ENCODE measurements around the gene CAVIN2.

The CAVIN2 gene, protein sequence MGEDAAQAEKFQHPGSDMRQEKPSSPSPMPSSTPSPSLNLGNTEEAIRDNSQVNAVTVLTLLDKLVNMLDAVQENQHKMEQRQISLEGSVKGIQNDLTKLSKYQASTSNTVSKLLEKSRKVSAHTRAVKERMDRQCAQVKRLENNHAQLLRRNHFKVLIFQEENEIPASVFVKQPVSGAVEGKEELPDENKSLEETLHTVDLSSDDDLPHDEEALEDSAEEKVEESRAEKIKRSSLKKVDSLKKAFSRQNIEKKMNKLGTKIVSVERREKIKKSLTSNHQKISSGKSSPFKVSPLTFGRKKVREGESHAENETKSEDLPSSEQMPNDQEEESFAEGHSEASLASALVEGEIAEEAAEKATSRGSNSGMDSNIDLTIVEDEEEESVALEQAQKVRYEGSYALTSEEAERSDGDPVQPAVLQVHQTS

DNA sequence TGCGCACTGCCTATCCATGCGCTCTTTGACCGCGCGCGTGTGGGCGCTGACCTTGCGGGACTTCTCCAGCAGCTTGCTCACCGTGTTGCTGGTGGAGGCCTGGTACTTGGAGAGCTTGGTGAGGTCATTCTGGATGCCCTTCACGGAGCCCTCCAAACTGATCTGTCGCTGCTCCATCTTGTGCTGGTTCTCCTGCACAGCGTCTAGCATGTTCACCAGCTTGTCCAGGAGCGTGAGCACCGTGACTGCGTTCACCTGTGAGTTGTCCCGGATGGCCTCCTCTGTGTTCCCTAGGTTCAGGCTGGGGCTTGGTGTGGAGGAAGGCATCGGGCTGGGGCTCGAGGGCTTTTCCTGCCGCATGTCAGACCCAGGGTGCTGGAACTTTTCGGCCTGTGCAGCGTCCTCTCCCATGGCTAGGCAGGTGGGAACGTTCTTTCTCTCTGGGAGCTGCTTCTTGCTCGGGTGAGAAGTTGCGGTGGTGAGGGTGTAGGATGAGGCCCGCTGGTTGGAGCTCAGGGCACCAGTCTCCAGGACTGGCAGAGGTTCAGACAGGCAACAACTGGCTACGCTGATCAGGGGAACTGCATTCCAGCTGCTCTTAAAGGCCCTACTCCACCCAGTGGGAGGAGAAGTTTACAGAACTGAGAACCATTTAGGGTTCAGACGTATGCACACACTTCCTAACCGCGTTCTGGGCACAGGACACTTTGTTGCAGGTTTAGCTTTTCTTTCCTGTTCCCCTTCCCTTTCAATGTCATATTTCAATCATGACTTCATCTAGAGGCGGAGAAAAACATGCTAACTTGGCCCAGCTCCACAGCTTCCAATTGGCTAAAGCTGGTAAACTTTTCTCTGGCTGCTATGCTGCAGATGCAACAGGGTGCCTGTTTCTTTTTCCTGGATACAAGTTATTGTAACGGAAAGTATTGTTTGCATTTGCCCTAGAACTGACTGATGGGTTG is at the start of gene CAVIN2:
CAVIN2 (minus strand) TSS at position 574 of the 962 bp plus-strand sequence; CDS start at position 411, 163 bp downstream.
- DNase-seq (ENCODE audit: low read depth) = peak; percentile 66

DNA sequence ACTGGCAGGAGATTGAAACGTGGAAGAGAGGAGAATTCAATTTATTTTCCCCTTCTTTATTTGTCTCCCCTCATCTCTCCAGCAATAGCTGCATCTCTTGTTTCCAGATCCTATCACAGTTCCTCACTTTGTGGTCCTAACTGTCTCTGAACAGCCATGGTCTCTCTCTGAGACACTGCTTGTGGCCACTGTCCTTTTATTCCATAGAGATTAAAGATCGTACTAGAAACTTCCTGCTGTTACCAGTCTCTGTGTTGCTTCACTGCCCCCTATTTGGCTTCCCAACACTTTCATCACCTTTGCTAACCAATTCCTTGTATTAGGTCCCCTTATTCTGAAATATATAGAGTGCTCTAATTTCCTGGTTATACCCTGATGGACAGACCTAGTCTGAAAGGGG is 48.9 kb upstream of the CAVIN2 start:
- DNase-seq (ENCODE audit: low read depth) = no peak

DNA sequence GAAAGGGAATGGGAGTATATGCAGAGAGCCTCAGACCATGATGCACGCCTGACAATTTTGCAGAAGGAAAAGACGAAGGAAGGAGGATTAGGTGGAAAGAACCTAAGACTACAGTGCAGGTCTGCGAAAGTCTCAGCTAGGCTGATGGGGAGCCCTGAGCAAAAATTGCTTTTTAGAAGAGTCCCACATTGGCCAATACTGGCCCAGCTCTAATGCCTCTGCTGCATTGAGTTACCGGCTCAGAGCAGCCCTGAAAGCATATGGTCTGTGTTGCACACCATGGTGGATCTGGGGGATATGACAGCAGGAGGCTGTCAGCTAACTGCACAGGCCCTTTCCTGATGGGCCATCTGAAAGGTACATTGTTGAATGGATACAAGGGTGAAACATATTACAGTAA is 48.3 kb upstream of the CAVIN2 start:
- DNase-seq (ENCODE audit: low read depth) = no peak

DNA sequence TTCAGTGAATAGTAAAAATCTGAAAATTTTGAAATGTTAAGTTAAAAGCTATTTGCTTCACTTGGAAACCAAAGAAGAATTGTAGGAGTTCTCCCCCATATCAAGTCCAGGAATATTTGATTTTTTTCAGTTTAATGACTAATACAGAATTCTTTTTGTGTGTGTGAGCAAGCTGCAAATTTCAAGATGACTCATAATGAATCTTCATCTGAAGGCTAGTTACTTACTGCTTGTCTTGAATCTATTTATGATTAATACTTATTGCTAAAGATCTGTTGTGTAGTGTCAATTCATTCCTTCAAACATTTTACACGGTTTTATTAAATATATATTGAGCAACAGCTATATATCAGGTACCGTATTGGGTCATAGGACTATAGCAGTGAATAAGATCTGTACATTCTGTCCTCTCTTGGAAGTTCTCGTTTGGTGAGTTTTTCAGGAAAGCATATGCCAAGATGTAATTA is 47.8 kb upstream of the CAVIN2 start:
- DNase-seq (ENCODE audit: low read depth) = no peak

DNA sequence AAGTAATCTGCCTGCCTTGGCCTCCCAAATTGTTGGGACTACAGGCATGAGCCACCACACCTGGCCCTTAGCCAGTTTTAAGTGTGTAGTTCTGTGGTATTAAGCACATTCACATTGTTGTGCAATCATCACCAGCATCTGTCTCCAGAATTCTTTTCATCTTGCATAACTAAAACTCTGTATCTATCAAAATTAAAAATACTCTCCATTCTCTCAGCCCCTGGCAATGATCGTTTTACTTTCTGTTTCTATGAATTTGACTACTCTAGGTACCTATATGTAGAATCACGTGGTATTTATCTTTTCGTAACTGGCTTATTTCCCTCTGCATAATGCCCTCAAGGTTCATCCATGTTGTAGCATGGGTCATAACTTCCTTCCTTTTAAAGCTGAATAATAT is 45.5 kb upstream of the CAVIN2 start:
- DNase-seq (ENCODE audit: low read depth) = no peak

DNA sequence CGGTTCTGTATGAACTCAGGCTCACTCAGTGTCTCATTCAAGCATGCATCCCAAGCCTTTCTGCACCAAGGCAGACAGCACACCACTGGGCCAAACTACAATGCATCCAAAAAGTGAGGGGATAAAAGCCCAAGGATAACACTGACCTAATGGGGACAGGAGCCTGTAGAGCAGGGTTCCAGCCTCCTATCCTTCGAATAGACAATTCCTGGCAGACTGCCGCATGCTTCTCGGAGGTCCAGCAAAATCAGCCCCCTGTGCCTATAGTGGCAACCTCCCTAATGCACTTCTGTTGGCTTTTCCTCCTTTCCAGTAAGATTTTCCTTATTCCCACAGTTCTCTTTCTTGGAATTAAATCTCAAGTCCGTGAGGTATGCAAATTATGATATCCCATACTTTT is 44.8 kb upstream of the CAVIN2 start:
- DNase-seq (ENCODE audit: low read depth) = no peak

DNA sequence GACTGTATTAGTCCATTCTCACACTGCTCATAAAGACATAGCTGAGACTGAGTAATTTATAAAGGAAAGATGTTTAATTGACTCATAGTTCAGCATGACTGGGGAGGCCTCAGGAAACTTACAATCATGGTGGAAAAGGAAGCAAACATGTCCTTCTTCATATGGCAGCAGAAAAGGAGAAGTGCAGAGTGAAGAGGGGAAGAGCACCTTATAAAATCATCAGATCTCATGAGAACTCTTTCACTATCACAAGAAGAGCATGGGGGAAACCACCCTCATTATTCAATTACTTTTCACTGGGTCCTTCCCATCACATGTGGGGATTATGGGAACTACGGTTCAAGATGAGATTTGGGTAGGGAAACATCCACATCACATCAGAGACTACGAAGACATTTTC is 43.0 kb upstream of the CAVIN2 start:
- DNase-seq (ENCODE audit: low read depth) = no peak

DNA sequence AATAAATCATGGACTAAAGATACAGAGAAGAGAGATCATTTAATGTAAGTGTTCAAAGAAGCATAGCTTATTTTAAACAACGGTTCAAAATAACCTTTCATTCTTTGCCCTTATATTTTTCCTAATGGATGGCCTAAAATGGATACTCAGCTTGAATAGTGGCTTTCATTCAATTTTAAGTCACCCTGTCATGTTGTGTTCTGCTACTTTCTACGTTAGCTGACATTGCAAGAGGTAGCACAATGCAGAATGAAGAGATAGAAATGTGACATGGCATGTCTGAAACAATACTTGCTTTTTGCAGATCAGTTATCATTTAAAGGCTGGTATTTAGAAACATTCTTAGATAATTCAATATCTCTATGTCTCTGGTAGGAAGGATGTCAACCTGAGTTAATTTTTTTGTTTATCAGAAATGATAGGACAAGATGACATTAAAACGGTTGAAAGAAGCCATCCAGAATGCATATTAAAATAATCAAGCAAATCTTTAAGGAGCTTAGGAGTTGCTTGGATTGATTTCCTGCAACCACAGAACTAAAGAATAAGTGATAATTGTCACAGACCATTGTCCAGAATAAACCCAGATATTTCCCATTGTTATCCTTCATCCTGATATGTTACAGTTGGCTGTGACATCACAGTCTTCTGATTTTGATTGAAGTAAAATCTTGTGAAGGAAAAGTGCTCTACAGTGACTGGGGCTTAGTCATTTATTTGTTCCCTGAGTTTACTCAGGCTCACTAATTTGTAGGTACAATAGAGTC is 41.7 kb upstream of the CAVIN2 start:
- DNase-seq (ENCODE audit: low read depth) = no peak

DNA sequence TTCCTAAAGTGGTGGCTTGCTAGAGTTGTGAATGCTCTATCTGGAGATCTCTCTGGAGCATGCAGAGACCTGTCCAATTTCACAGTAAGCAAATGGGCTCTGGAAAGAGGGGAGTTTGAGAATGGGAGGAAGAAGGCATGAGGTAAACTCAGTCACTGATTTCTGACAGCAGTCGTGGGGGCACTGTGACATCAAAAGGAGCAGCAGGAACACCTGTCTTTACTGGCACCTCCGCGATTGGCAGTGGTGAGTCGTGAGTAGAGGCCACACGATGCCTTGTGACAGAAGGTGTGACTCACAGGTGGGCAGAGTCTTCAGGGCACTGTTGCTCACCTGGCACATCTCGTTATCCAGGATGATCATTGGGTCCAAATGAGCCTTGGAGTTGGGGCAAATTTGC is 38.8 kb upstream of the CAVIN2 start:
- no peak for DNase-seq (ENCODE audit: low read depth)

DNA sequence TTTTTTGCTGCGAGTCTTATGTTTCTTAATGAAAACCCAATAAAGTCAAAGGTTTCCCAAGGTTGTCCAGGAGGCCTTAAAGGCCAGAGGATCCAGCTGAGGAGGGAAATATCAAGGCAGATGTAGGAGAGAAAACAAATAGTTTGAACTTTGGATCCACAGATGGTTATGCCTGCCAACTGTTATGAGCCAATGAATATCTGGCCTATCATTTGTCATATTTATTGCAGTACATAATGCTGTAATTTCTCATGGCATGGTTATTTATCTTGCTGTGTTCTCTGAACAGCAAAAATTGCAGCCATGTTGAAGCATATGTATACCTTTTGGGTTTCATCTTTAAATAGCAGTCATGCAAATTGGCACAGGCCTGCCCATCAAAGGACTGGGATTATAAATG is 38.2 kb upstream of the CAVIN2 start:
- DNase-seq (ENCODE audit: low read depth) = no peak

DNA sequence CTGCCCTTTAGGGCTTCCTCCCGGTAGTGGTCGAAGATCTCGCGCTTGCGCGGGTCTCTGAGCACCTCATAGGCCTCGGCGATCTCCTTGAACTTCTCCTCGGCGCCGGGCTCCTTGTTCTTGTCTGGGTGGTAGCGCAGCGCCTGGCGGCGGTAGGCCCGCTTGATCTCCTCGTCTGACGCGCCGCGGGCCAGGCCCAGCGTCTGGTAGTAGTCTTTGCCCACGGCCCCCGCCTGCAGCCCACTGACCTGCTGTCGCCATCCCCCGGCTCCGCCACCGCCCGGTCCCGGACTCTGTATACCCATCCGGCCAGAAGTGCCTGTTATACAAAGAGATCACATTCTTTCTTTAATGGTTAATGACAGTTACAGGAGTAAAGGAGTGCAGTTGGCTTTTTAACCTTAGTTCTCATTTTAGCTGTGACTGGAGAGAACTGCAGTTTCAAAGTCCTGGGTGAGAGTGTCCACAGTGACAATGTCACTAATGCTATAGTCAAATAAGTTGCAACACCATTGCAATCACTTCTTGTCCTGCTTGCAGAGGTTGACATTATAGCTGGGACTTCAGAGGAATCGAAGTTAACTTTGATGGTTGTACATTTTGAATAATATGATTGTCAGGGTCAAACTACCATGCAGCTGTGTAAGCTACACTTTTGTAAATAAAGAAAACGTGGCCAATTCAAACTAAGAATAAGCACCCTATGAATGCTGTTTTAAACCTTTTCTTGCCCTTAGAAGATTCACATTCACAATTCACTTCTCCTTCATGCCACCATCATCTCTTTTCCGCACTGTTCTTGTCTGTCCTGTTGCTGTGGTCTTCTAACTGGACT is 35.3 kb upstream of the CAVIN2 start:
- DNase-seq (ENCODE audit: low read depth) = no peak

DNA sequence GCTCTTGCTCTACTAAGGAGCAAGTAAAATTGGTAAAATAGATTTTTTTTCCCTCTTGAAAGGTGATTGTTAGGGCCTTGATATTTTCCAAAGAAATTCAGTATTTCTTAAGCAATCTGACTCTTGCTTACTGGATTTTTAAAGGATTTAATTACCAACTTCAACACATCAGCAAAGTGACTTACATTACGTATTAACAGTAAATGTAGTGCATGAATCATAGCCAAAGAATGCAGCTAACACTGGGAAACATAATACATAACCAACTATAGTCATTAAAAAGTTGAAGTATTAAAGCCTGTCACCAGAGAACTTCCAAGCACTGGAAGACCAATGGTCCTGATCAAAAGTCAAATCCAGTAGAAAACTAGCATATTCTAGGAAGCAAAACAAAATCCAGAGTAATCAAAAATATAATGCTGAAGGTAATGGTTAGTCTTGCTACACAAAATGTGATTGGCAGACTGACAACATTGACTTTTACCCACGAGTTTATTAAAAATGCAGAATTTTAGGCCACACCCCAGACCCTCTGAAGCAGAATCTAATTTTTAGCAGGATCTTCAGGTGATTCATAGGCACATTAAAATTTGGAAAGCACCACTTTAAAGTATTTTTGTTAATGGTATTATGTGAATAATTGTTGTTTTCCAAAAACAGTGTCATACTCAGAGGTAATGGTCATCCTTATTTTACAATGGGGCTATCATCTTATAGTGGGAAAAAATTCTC is 31.8 kb upstream of the CAVIN2 start:
- no peak for DNase-seq (ENCODE audit: low read depth)

DNA sequence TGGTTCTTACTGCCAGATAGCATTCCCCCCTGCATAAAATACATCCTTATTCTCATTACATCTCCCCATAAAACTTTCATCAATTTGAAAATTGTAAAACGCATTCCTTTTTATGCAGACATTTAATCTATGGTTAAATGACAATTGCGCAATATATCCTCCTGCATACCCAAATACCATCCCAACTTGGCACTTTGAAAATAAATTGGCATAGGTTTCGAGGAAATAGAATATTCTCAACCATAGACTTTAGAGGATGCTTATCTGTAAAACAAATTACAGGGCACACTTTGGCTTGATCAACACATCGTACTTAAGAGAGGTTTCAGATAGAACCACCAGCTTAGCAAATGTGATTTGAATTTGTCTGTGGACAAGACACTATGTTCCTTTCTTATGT is 31.0 kb upstream of the CAVIN2 start:
- no peak for DNase-seq (ENCODE audit: low read depth)

DNA sequence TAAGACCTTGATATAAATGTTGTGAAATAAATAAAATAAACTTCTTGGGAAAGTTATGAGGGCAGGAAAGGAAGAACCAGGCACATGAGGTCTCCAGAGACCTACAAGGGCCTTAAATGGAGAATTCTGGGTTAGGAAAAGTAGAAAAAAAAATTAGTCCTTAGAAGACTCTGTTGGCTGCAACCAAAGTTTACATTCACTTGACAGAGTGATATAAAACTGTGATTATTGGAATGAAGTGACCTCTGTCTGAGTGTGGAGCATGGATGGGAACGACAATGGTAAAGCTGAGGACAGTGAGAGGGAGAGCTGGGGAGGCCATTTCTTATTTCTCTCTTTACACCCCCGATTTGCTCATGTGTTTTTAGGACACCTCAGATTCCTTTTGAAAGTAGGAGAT is 29.0 kb upstream of the CAVIN2 start:
- no peak for DNase-seq (ENCODE audit: low read depth)

DNA sequence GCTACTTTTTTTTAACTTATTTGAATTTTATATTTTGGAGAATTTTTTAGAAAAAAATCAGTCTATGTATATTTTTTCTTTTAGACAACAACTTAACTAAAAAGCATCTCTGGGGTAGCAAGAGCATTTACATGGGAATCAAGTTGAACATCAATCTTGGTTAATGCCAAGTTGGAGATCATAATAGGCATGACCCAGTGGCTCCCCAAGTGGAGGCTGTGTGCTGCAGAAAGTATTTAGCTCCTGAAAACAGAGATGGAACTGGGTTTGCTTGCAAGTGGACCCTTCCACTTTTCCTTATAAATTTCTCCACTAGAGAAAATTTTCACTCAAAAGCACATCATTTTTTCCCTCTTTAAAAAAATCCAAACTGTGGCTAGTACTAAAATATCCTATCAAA is 23.9 kb upstream of the CAVIN2 start:
- no peak for DNase-seq (ENCODE audit: low read depth)

DNA sequence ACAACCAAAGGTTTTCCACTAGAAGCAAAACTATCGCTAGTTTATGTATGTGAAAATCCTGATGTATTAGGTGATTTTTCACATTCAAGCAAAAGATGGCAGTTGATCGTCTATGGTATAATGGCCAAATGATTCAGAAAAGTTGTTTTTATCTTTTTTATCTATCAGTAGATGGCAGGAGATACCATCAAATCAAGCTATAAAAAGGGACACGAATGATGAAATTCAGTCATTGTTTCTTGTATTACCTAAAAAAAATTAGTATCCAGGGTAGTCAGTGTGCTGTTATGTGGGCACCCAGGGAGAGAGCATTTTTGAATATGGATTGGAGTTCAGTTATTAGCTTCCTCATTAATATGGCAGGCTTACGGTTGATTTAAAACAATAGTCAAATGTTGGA is 22.9 kb upstream of the CAVIN2 start:
- no peak for DNase-seq (ENCODE audit: low read depth)

DNA sequence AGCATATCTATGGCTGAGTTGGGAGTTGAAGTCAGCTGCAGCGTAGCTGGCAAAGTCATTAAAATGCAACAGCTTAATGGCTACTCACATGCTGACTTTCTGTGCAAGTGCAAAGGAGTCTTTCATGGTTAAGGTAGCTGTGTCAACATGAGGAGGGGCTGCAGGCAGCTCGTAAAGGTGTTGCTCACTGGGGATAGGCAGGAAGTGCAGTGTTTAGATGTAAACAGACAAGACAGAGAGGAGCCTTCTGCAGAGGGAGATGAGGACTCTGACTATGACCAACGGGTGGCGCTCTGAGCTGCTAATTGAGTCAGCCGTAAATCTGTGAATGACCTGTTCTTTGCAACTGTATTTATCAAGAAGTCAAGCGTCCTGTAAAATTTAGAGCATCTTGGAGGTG is 22.3 kb upstream of the CAVIN2 start:
- no peak for DNase-seq (ENCODE audit: low read depth)

DNA sequence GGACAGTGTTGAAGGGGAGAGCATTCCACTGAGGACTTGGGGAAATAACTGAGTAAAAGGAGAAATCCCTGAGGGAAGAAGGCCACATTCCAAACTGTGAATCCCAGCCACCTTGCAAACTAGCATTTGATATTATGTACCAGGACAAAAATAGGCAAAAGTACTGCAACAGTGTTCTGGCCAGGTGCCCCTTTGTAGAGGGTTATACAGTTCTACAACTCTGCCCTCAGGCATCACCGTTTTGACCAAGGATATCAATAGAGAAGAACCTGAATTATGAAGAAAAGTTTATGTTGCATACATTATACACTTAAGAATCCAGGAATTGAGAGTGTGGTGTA is 20.6 kb upstream of the CAVIN2 start:
- DNase-seq (ENCODE audit: low read depth) = no peak

DNA sequence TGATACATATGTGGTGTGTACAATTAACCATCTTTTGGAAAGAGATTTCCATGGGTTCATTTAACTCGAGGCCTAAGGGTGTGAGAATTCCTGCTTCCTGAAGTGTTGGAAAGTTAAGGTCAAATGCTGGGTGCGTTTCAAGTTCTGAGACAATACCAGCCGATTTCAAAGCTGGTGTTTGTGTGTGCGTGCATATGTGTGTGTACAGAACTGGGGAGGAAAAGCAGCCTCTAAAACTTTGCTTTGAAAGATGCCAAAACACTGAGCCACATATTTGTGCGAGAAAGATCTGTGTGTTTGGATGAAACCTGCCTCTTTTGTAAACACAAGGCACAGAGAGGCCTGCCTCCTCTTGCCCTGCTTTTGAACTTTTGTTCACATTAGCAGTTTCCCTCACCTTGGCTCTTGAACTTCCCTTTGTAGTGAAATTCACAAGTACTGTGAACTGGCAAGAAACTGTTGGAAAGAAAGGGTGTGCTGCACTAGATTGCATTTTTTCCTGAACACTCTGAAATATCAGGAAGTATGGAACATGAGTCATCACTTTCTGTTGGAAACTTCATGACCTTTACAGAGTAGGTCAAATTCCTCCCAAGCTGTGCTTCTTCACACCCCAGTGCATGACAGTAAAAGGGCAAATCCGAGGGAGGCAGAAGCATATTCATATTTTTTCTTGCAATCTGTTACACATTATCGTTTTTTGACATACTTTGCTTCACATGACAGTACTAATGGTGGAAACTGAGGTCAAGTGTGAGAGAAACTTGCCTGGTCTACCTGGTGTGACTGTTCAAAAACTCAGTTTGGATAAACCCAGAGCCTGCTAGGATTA is 20.0 kb upstream of the CAVIN2 start:
- no peak for DNase-seq (ENCODE audit: low read depth)

DNA sequence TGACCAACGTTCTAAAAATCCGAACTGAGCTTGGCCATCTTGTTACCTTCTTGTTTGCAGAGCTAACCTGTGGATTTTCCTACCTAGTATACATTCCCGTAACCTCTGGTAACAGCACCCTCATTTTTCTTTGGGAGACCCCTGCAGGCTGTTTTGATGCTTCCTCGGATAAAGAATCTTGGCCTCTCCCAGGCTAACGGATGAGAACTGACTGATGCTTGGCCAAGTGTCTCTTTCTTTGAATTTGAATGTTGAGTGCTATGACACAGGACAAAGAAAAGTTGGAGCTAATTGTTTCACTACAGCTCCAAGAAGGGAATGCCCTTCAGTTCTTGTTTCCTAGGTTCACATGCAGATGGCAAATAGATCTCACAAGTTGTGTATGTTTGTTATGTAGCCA is 19.3 kb upstream of the CAVIN2 start:
- no peak for DNase-seq (ENCODE audit: low read depth)
